ENCODE measurements around the gene HECTD3.
"Not testable (repeated sequence)": the region's sequence is repeated elsewhere in the genome, so short reads cannot be mapped to it uniquely, and the experiment has no call there.

HECTD3 gene

GRCh38 chr1:44985747-44986359, 25.3 kb downstream of the HECTD3 start:
- DNase-seq, result no peak

- DNase-seq, result not testable (repeated sequence)
These were observed 33.8 kb downstream of the HECTD3 start for GRCh38 chr1:44977372-44977771.

- DNase-seq, result no peak
These were observed 34.9 kb downstream of the HECTD3 start for GRCh38 chr1:44976252-44976651.

- no peak for DNase-seq
These were observed 37.5 kb downstream of the HECTD3 start for GRCh38 chr1:44973645-44974044.

- DNase-seq, result no peak
These were observed 40.8 kb downstream of the HECTD3 start for GRCh38 chr1:44970317-44970716.

GRCh38 chr1:44964396-44964795, 46.7 kb downstream of the HECTD3 start:
- DNase-seq, result no peak

- DNase-seq, result peak; percentile 14 to 31
These were observed 48.4 kb downstream of the HECTD3 start for GRCh38 chr1:44962729-44963128.

GRCh38 chr1:44962022-44962421, 49.1 kb downstream of the HECTD3 start:
- DNase-seq, result not testable (repeated sequence)

GRCh38 chr1:44957566-44957965, 53.6 kb downstream of the HECTD3 start:
- DNase-seq, result not testable (repeated sequence)

- DNase-seq, result not testable (repeated sequence)
These were observed 55.0 kb downstream of the HECTD3 start for GRCh38 chr1:44956077-44956476.
